IPS-20b (cell line): ENCODE data around the gene STAT5B.
"Not testable (repeated sequence)": the region's sequence is repeated elsewhere in the genome, so short reads cannot be mapped to it uniquely, and the experiment has no call there.

Source experiments
- H3K27ac ChIP-seq: one replicate; pipeline ENCODE4 v1.5.1; 2013; ENCODE audit warnings: low read length
- H3K27me3 ChIP-seq: 2 replicates; pipeline ENCODE4 v1.6.1; 2013; ENCODE audit warnings: mild to moderate bottlenecking, low read length, inconsistent platforms; ENCODE audit not compliant: insufficient read depth
- H3K36me3 ChIP-seq: 2 replicates; pipeline ENCODE4 v1.6.1; 2013; ENCODE audit warnings: low read depth, mild to moderate bottlenecking, inconsistent platforms, low read length, moderate library complexity; ENCODE audit not compliant: insufficient read depth
- H3K4me1 ChIP-seq: 2 replicates; pipeline ENCODE4 v1.6.1; 2013; ENCODE audit warnings: mild to moderate bottlenecking, control low read depth, inconsistent platforms, low read length, moderate library complexity; ENCODE audit not compliant: insufficient read depth
- H3K4me3 ChIP-seq: 2 replicates; pipeline ENCODE4 v1.5.1; 2013; ENCODE audit warnings: mild to moderate bottlenecking, low read length, inconsistent platforms
- H3K9ac ChIP-seq: 2 replicates; pipeline ENCODE4 v1.6.1; 2013; ENCODE audit warnings: low read depth, mild to moderate bottlenecking, inconsistent platforms, low read length, moderate library complexity
- H3K9me3 ChIP-seq: 2 replicates; pipeline ENCODE4 v1.6.1; 2013; ENCODE audit warnings: mild to moderate bottlenecking, low read depth, low read length, inconsistent platforms; ENCODE audit not compliant: insufficient read depth

Gene STAT5B

DNA sequence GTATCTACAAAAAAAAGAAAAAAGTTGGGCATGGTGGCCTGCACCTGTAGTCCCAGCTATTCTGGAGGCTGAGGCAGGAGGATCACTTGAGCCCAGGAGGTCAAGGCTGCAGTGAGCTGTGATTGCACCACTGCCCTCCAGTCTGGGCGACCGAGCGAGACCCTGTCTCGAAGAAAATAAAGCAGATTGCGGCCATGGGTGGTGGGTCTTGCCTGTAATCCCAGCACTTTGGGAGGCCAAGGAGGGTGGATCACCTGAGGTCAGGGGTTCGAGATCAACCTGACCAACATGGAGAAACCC lies 28.8 kb upstream of the STAT5B start:
- not testable (repeated sequence) for H3K9ac ChIP-seq, H3K4me3 ChIP-seq, H3K27ac ChIP-seq, H3K9me3 ChIP-seq, H3K27me3 ChIP-seq, H3K36me3 ChIP-seq, H3K4me1 ChIP-seq

GRCh38 chr17:42304187-42305030 lies 28.2 kb upstream of the STAT5B start:
- Histone ChIP-seq H3K4me3 (no peak overlapping the region), H3K27me3 (no peaks in the 10 kb centered on the region), H3K9ac (no peak overlapping the region), H3K9me3 (no peaks in the 10 kb centered on the region), H3K27ac (no peak overlapping the region), H3K36me3 (no peaks in the 10 kb centered on the region), H3K4me1 (no peaks in the 10 kb centered on the region)

DNA sequence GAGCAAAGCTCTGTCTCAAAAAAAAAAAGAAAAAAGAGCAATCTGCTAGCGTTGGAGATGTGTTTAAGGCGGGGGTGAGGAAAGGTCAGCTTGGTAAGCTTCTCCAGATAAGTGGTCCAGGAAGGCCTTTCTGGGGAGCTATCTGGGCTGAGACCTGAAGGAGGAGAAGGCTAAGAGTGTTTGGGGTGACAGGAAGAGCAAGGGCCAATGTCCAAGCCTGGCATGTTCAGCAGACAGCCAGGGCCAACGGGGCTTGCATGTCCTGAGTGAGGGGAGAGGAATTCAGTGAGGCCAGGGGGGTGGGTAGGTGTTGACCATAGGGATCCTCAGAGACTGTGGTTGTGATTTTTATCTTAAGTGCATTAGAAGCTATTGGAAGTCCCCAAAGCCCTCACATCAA lies 27.5 kb upstream of the STAT5B start:
- Histone ChIP-seq H3K27ac (no peak overlapping the region), H3K9ac (no peak overlapping the region), H3K36me3 (no peaks in the 10 kb centered on the region), H3K4me3 (no peak overlapping the region), H3K4me1 (no peaks in the 10 kb centered on the region), H3K9me3 (no peaks in the 10 kb centered on the region), H3K27me3 (no peaks in the 10 kb centered on the region)

- Histone ChIP-seq H3K9ac (no peak overlapping the region), H3K36me3 (no peaks in the 10 kb centered on the region), H3K4me1 (no peaks in the 10 kb centered on the region), H3K4me3 (no peak overlapping the region), H3K27ac (no peak overlapping the region), H3K27me3 (no peaks in the 10 kb centered on the region), H3K9me3 (no peaks in the 10 kb centered on the region)
Observed at GRCh38 chr17:42301022-42301421, 24.8 kb upstream of the STAT5B start.

DNA sequence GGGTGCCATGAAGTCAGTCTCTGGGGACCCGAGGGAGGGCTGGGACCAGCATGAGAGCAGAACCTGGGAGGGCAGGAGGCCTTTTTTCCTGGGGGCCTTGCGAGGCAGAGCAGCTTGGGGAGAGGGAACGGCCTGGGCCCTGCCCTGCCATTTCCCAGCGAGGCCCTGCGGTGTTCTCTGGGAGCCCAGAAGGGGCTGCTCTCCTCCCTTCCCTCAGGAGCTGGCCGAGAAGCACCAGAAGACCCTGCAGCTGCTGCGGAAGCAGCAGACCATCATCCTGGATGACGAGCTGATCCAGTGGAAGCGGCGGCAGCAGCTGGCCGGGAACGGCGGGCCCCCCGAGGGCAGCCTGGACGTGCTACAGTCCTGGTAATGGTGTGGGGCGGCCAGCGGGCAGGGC lies 23.7 kb upstream of the STAT5B start:
- not testable (repeated sequence) for H3K4me3 ChIP-seq, H3K9me3 ChIP-seq, H3K27ac ChIP-seq, H3K9ac ChIP-seq, H3K27me3 ChIP-seq, H3K36me3 ChIP-seq, H3K4me1 ChIP-seq

DNA sequence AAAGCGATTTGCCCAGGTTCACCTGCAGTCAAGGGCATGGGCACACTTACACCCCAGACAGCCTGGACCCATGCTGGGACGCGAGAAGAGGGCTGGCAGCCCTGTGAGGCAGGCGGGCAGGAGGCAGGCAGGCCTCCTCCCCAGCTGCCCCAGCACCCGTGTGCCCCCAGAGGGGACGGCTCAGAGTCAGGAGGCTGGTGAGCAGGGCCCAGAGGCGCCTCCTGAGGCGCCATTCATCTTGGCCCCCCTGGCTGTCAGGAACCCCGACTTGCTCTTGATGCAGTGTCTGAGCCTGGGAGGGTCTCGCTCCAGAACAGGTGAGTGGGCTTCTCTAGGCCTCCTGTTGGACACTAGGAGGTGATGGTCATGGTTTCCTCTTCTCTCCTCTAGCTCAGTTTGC lies 23.2 kb upstream of the STAT5B start:
- H3K4me1 ChIP-seq, H3K27ac ChIP-seq, H3K27me3 ChIP-seq, H3K4me3 ChIP-seq, H3K9me3 ChIP-seq, H3K9ac ChIP-seq, H3K36me3 ChIP-seq: not testable (repeated sequence)

DNA sequence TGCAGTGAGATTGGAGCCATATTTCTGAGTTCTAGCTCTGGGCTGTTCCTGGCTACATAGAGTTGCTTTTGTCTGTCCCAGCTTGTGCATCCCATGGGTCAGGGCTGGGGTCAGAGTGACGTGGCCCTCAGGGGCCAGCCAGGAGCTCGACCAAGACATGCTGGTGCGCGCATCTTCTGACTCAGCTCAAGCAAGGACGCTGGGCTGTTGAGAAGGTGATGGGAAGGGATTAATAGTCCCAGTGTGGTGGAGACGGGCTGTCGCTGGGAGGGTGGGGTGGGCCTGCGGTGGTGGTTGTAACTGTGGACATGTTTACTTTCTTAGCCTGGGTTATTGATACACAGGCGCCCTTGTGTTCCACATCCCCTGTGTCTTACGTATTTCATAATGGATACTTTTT lies 21.6 kb upstream of the STAT5B start:
- not testable (repeated sequence) for H3K4me1 ChIP-seq, H3K27me3 ChIP-seq

GRCh38 chr17:42296012-42296411 lies 19.8 kb upstream of the STAT5B start:
- Histone ChIP-seq H3K4me1 (no peaks in the 10 kb centered on the region), H3K4me3 (no peak overlapping the region), H3K27me3 (no peaks in the 10 kb centered on the region), H3K27ac (no peak overlapping the region), H3K9me3 (no peaks in the 10 kb centered on the region), H3K9ac (no peak overlapping the region), H3K36me3 (no peaks in the 10 kb centered on the region)

More for the DNA sequence above, 21.6 kb upstream of the STAT5B start:
- H3K4me3 ChIP-seq, H3K36me3 ChIP-seq, H3K9ac ChIP-seq, H3K9me3 ChIP-seq, H3K27ac ChIP-seq: not testable (repeated sequence)

DNA sequence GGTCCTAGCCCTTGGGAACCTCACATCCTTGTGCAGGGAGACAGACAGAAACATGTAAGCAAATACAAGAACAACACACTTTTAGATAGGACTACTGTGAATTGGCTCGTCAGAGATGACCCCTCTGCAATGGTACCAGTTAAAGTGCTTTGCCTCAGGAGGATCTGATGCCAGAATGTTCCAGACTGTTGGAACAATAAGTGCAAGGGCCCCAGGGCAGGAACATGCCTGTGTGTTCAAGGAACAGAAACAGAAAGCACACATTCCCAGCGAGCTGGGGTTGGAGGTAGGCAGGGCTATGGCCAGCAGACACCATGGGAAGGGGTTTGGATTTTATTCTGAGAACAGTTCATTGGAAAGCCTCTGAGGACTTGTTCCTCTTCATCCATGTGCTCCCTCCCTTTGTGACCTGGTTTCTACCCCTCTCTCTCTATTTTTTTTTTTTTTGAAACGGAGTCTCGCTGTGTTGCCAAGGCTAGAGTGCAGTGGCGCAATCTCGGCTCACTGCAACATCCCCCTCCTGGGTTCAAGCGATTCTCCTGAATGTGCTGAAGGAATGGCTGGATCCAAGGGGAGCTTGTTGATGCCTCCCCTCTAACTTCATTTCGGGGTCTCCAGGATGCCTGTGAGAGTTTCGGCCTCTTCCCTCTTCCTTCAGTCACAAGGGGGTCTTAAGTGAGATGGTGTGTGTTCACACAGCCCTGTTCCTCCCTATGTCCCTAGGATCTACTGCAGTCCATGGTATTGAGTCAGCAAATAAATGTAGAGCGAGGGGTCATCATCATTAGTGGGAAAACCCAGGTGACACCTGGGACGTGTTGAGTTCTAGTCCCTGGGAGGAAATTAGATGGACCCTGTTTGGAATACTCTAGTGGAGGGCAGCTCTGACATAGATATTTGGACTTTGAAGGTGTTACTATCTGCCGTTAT lies 18.5 kb upstream of the STAT5B start:
- no peak overlapping the region for H3K4me3 ChIP-seq
- H3K27ac ChIP-seq: no peak overlapping the region
- no peaks in the 10 kb centered on the region for H3K9me3 ChIP-seq
- H3K9ac ChIP-seq: no peak overlapping the region
- H3K27me3 ChIP-seq: peaks cover 10% of the 10 kb centered on the region
- no peaks in the 10 kb centered on the region for H3K4me1 ChIP-seq
- no peaks in the 10 kb centered on the region for H3K36me3 ChIP-seq

DNA sequence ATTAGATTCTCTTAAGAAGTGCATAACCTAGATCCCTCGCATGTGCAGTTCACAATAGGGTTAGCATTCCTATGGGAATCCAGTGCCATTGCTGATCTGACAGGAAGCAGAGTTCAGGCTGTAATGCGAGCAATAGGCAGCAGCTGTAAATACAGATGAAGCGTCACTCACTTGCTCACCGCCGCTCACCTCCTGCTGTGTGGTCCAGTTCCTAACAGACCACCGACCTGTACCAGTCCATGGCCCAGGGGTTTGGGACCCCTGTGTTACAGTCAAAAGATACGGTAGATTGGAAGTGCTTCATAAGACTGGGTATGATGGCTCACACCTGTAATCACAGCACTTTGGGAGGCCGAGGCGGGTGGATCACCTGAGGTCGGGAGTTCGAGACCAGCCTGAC lies 14.9 kb upstream of the STAT5B start:
- no peaks in the 10 kb centered on the region for H3K9me3 ChIP-seq
- H3K4me3 ChIP-seq: no peak overlapping the region
- peaks cover 46% of the 10 kb centered on the region for H3K27me3 ChIP-seq
- H3K9ac ChIP-seq: no peak overlapping the region
- no peak overlapping the region for H3K27ac ChIP-seq
- H3K4me1 ChIP-seq: no peaks in the 10 kb centered on the region
- no peaks in the 10 kb centered on the region for H3K36me3 ChIP-seq

GRCh38 chr17:42290577-42290976 lies 14.4 kb upstream of the STAT5B start:
- H3K4me1 ChIP-seq: no peaks in the 10 kb centered on the region
- H3K9ac ChIP-seq: no peak overlapping the region
- no peak overlapping the region for H3K4me3 ChIP-seq
- H3K36me3 ChIP-seq: no peaks in the 10 kb centered on the region
- peaks cover 46% of the 10 kb centered on the region for H3K27me3 ChIP-seq
- no peaks in the 10 kb centered on the region for H3K9me3 ChIP-seq
- no peak overlapping the region for H3K27ac ChIP-seq

- H3K9ac ChIP-seq: no peak overlapping the region
- no peaks in the 10 kb centered on the region for H3K9me3 ChIP-seq
- H3K27me3 ChIP-seq: peaks cover 46% of the 10 kb centered on the region
- no peak overlapping the region for H3K4me3 ChIP-seq
- H3K27ac ChIP-seq: no peak overlapping the region
- no peaks in the 10 kb centered on the region for H3K36me3 ChIP-seq
- H3K4me1 ChIP-seq: no peaks in the 10 kb centered on the region
Observed at GRCh38 chr17:42289611-42290181, 13.5 kb upstream of the STAT5B start.
